GM19463 (cell line): ENCODE results near the gene COL24A1.
"Not testable (repeated sequence)": the region's sequence is repeated elsewhere in the genome, so short reads cannot be mapped to it uniquely, and the experiment has no call there.

Source experiments
- ATAC-seq: cut with Tn5 transposase; IDR thresholded peaks from one replicate; pipeline ENCODE4 v1.9.1; 2021; ENCODE audit warnings: mild to moderate bottlenecking, moderate library complexity; ENCODE audit not compliant: unreplicated experiment

COL24A1 gene

GRCh38 chr1:85824066-85824840 is 332.3 kb downstream of the COL24A1 start:
- ATAC-seq: no peak

DNA sequence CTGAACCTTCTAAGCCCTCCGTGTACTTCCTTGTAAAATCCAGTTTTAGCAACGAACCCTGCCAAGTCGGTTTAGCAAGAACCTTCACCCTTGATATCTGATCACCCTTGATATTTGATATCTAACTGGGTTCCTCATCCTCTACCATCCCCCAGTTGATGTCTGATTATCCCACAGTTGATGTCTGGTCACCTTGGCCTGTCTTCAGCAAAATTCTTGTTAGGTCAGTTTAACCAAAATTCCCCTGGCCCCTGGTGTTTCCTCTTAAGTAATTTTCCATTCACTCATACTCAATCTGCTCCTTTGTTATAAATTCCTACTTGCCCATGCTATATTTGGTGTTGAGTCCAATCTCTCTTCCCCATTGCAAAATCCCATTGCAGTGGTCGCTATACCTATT is 333.9 kb downstream of the COL24A1 start:
- no peak for ATAC-seq

GRCh38 chr1:85818371-85818770 is 338.2 kb downstream of the COL24A1 start:
- no peak for ATAC-seq

- ATAC-seq: no peak
These were observed 340.0 kb downstream of the COL24A1 start for GRCh38 chr1:85816606-85817005.

DNA sequence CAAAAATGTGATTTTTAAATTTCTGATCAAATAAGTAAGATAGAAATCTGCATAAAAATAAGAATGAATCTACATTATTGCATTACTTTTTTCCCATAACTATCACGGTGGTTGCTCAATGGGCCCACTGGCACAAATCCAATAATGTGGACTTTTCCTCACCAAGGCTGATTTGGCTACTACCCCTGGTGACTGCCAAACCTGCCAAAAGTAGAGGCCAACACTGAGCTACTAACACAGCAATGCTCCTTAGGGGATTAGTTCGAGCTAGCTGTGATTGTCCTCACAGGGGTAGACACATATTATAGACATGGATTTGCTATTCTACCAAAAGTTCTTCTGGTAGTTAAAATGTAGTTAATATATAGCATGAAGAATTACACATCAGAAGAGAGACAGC is 340.7 kb downstream of the COL24A1 start:
- ATAC-seq: no peak

DNA sequence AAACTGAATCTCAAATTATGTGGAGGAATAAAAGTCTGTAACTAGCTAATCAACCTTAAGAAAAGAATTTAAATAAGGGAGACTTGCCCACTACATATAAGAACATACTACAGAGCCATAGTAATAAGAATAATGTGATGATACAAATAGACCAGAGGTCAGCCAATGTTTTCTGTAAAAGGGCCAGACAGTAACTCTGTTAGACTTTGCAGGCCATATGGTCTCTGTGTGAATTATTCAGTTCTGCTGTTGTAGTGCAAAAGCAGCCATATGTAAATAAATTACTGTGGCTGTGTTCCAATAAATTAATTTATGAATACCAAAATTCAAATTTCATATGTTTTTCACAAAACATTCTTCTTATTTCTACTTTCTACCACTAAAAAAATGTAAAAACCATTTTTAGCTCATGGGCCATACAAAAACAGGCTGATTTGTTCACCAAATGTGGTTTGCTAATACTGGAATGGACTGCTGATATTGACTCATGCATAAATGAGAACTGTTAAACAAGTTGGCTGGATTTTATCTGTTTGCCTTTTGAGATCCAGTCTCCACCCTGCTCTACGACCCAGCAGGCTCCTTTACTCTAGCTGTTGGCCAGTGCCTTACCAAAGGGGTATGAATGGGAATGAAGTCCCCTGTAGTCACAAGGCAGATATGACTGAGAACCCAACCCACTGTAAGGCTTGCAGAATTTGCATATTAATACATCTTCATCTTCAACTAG is 350.2 kb downstream of the COL24A1 start:
- no peak for ATAC-seq

GRCh38 chr1:85801520-85801919 is 355.1 kb downstream of the COL24A1 start:
- ATAC-seq: no peak

GRCh38 chr1:85799737-85800136 is 356.8 kb downstream of the COL24A1 start:
- ATAC-seq: no peak

DNA sequence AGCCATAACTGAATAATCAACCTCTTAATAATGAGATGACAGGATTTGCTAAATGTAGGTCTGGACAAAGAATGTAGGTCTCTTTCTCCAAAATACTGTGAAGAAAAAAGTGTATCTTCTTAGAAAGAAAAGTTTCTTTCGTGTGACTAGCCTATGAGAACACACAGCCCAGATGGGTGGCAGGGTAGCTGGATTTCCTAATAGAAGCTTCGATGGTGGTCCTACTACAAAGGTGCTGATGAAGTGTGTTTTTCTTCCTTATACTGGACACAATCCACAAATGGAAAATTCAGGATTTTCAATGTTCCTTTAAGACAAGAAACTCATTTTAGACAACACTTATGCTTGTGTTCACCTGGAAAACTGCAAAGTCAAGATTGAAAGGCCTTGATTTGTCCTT is 358.2 kb downstream of the COL24A1 start:
- no peak for ATAC-seq

GRCh38 chr1:85777021-85777420 is 379.6 kb downstream of the COL24A1 start:
- ATAC-seq: not testable (repeated sequence)

DNA sequence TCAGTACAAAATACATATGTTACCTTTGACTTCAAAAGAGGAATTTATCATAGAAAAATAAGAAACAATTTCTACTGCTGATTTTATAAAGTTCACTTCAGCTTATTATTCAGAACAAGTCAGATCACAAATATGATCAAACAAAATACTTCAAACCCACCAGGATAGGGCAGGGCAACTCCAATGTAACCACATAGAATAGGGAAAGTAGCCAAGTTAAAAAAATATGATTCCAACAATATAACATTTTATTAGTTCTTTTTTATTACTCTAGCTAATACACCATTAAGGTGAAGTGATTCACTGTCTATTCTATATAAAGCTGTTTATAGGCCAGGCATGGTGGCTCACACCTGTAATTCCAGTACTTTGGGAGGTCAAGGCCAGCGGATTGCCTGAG is 393.8 kb downstream of the COL24A1 start:
- no peak for ATAC-seq

GRCh38 chr1:85756864-85757263 is 399.7 kb downstream of the COL24A1 start:
- no peak for ATAC-seq

GRCh38 chr1:85748120-85748519 is 408.5 kb downstream of the COL24A1 start:
- ATAC-seq: no peak

- ATAC-seq: no peak
These were observed 409.8 kb downstream of the COL24A1 start for GRCh38 chr1:85746777-85747176.

DNA sequence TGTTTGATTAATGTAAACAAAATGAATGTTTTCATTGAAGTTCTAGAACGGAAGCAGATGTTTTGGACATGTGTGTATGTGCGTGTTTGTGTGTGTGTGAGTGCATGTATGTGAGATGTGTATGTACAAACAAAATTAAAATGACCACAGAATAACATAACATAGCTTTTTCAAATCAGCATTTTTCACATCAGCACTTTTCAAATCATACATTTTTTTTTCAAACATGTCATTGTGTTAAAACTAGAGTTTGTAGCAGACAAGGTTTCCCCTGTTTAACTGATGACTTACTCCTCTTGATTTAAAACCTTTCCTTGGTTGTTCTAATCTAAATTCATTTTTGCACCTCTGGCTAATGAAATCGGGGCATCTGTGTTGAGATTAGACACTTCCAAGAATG is 412.8 kb downstream of the COL24A1 start:
- ATAC-seq: no peak

DNA sequence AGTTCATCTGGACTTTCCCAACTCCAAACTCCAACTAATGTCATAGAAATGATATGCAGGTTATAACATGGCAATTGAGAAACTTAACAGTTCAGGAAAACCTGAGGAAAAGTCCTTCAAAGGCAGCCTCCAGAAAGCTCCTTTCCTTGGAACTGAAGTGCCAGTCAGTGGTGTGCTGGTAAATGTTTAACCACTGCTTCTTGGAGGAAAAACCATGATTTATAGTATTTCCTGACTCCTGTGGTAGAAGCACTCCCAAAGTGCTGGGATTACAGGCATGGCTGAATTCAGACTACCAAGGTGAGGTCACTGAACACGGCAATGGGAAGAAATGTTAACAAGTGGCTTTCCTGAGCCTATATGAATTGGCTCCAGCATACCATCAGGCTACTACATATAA is 421.6 kb downstream of the COL24A1 start:
- no peak for ATAC-seq

- ATAC-seq: no peak
These were observed 437.8 kb downstream of the COL24A1 start for GRCh38 chr1:85718678-85719340.

- not testable (repeated sequence) for ATAC-seq
These were observed 442.0 kb downstream of the COL24A1 start for GRCh38 chr1:85714418-85715114.

DNA sequence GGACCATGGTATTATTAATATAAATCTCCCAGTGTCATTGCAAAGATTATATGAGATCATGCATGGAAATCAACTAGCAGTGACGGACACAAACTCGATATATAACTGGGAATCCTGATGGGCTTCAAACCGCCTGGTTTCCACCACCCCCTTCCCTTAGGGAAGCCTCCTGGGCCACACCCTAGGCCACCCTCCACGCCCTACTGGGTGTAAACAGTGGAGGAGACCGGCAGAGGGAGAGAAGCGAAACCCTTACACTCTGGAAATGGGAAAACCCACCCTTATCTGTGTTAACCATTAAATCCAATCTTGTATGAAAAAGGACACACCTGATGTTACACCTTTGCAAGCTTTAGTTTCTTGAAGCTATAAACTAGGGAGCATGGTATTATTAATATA is 447.7 kb downstream of the COL24A1 start:
- ATAC-seq: no peak

GRCh38 chr1:85707990-85708828 is 448.4 kb downstream of the COL24A1 start, which contains the start of gene ZNHIT6:
ZNHIT6 (minus strand) TSS chr1:85708433; CDS start chr1:85708284, 149 bp downstream.
- peak; percentile 86 for ATAC-seq
